Activated CD4-positive, alpha-beta T cell treated with anti-CD3 and anti-CD28 coated beads for 24 hours (primary cell): ENCODE data around the gene KIAA0753.

Experiments used
- DNase-seq, 2 donors: peaks; one replicate each; pipeline ENCODE4 v3.0.0-alpha.2; 2020; ENCODE audit warnings: low read depth in 2 of 2

Gene KIAA0753

DNA sequence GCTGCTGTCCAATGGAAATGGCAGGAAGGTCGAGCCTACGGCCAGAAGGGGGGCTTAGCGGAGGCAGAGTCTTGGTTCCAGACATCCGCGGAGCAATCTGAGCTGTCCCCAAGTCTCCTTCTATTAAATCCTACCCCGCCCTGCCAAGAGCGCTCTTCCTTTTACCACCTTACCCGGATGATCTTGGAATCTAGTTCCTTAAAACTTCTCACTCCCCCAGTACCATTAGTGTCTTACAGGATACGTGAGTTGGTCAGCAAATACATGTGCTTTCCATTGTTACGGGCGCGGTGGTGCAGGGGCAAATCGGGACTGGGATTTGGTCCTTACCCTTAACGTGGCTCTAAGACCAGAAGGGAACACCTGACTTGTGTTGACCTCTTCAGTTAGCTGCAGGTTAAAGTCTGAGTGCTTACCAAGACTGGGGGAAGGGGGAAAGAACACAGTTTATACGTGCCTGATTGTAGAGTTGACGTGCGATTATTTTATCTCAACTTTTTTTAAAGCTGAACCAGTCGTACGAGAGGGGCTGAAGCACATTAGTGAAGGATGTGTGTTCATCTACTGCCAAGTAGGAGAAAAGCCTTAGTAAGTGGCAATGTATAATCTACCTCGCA is 844 bp upstream of the KIAA0753 start:
- DNase-seq = no peak

DNA sequence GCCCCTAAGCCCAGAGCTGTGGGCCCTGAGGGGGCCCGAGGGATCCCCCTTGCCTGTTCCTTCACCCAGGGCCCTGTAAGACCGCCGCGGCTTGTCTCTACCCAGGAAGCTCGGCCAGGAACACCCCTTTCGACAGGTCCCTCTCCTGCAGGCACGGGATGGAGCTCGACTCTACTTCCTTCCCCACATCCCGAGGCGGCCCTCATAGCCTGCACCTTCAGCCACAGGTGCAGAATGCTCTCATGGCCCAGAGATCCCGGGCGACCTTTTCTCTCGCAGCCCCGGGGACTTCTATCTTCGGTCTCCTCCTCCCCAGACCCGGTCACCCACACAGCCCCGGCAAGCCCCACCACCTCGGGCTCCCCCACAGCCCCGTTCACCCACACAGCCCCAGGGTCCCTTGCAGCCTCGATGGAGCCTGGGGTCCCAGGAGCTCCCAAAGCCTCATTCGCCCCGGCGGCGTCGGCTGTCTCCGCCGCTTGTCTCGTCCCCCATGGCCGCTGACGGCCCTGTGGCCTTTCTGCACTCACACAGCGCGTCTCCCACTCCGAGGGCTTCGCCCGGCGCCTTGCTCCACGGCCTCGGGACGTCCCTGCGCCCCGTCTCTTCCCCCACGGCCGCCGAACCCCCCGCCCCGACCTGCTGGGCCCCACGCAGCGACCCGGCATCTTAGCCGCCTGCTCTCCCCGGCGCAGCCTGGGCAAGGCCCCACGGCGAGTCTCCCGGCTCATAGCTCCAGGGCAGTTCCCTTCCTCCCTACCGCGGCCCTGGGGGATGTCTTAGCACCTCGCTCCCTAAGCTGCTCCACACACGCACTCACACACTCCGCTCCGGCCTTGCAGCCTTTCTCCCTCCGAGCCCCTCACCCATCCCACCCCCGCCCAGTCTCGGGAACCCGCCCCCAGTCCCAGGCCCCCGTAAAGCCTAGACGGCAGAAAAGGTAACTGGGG is 650 bp downstream of the KIAA0753 start:
- DNase-seq = no peak

DNA sequence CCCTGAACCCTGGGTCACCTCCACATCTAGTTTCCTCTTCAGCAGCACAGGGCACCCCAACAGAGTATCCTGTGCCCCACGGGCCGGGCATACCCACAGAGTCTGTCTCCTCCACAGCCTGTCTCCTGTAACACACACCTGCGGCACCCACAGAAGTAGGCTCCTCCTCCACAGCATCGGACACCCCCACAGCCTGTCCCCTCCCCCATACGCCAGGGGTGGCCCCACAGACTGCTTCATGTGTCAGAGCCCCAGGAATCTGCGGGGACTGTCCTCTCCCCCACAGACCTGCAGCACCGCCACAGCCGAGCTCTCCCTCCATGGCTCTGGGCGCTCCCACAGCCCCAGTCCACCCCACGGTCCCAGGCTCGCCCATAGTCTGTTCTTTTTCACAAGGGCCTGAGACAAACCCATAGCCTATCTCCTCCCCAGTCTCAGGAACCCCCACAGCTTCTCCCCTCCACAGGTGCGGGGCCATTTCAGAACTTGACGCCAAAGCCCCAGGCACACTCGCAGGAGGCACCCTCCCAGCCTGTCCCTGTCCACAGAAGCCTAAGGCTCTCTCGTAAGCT is 1.4 kb downstream of the KIAA0753 start:
- no peak for DNase-seq

DNA sequence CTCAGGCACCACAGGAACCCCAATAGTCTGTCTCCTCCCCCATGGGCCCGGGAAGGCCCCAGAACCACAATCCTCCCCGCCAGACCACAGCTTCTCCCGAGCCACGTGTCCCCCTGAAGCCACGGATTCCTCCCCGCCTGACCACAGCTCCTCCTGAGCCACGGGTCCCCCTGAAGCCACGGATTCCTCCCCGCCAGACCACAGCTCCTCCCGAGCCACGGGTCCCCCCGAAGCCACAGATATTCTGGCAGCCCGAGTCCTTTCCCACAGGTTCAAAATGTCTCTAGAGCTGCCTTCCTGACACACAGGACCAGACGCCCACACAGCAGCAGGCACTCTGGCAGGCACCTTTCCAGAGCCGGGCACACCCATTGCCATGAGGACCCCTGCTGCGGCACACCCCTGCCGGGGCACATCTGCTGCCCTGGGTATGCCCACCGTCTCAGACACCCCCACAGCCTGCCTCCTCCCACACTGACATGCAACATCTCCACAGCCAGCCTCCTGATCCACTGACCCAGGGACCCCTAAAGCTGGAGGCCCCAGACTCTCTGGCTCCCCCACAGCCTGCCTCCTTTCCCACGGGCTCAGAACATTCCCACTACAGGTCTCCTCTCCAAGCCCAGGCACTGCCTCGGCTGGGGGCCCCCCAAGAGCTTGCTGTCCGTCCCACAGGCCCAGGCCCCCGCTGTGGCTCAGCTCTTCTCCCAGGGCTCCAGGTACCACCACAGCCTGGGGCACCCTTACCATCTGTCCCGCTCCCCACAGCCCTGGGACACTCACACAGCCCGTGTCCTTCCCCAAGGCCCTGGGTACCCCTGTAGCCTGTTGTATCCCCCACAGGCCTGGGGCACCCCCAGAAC is 2.2 kb downstream of the KIAA0753 start:
- no peak for DNase-seq

DNA sequence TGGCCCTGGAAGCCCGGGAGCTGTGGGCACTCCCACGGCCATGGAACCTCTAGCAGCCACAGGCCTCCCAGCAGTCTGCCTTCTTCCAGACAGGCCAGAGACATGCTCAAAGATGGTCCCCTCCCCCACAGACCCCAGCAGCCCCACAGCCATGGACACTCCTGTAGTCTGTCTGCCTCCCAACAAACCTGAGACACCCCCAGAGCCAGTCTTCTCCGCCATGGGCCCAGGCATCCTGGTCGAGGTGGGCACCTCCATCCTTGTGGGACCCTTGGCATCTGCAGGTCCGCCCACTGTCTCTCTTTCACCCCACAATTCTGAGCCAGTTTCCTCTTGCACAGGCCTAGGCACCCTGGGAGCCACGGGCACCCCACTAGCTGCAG is 3.1 kb downstream of the KIAA0753 start:
- no peak for DNase-seq

DNA sequence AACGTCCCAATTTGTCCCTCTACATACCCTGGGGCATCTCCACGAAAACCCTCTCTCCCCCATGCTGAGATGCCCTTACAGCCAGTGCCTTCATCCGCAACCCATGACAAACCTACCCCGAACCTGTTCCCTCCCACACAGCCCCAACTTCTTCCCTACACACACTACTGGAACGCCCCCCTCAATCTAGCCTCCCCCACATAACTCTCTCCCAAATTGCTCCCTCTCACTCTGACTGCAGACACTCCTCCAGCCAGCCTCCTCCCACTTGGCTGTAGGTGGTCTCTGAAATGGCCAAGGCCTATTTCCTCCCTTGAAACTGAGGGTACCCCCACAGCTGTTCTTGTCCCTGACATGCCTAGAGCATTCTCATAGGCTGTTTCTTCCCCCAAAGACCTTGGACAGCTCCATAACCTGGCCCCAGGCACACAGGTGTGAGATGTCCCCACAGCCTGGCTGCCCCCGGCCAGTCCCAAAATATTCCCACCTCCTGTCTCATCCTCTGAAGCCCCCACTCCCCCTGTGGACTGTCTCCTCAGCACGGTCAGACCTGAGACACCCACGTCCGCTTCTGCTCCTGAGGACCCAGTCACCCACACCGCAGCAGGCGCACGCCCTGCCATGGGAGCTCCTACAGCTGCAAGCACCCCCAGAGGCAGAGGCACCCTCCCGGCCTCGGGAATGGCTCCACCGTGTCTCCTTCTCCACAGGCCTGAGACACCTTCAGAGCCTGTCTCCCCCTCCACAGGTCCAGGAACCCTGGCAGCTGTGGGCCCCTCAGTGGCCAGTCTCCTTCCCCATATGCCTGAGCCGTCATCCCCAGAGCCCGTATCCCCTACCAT is 3.7 kb downstream of the KIAA0753 start:
- DNase-seq = no peak

DNA sequence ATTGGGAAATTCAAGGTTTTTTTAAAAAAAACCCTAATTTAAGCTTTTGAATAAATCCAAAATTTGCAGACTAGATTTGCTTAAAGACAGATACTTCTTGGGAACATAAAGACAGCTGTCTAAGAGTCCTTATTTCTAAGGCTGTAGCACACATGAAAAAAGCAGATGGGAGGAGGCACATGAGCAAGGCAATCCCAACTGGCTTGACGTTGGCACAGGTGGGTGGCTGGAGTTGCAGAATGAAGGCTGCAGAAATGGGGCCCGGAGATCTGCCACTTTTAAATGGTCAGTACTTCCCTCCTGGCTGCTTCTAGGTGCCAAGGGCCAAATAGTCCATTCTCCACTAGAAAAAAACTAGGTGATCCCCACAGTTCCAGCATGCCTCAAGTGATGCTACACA is 4.4 kb downstream of the KIAA0753 start:
- no peak for DNase-seq

DNA sequence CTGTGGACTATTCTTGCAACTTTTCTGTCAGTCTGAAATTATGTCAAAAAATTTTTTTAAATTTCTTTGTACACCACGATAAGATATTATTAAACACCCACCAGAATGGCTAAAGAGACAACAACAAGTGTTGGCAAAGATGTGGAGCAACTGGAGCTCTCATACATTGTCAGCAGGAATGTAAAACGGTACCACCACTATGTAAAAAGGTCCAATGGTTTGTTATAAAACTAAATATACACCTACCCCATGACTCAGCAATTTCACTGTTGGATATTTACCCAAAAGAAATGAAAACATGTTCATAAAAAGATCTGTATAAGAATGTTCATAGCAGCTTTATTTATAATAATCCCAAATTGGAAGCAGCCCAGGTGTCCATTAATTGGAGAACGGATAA is 7.2 kb downstream of the KIAA0753 start:
- DNase-seq = no peak

DNA sequence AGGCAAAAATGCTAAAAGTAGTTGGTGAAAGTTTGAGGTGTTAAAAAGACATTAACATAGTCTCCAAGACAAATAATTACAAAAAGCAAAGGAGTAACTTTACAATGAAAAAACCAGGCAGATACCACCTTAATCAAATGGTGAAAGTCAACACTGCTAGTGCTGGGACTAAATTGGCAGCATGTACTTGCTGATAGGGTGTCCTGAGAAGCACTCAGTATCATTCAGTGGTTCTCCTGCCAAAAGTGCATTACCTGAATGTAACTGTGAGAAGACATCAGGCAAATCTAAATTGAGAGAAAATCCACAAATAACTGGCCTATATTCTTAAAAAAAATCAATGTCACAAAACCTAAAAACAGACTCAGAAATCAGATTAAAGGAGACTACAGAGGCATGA is 8.0 kb downstream of the KIAA0753 start:
- DNase-seq = no peak

DNA sequence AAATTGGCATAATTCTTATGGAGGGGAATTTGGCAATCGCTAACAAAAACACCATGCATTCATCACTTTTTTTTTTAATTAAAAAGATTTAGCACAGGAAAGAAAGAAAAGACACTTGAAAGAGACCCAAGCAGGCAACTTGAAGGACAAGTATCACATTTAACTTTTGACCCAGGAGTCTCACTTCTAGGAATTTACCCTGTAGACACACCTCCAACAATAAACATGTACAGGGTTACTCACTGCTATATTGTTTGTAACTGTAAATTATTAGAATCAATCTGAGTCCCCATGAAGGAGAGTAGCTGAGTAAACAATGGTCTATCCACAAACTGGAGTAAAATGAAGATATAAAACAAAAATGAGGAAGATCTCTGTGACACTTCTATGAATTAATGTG is 10.1 kb downstream of the KIAA0753 start:
- DNase-seq = no peak

DNA sequence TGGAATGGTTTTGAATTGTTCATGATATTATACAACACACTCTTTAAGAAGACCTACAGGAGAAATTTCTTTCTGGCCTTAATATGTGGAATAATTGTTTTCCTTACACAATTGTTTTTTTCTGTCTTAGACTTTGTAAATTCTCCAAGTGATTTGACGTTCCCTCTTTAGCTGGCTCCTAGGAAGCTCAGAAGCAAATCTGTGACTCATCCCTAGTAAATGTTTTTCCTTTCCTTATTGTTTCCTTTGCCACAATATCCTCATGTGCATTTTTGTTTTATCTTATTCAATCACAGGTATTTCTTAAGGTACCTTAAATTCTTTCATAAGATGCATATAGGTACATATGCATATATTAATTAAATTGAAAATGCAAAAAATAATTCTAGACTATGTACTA is 13.5 kb downstream of the KIAA0753 start:
- no peak for DNase-seq

DNA sequence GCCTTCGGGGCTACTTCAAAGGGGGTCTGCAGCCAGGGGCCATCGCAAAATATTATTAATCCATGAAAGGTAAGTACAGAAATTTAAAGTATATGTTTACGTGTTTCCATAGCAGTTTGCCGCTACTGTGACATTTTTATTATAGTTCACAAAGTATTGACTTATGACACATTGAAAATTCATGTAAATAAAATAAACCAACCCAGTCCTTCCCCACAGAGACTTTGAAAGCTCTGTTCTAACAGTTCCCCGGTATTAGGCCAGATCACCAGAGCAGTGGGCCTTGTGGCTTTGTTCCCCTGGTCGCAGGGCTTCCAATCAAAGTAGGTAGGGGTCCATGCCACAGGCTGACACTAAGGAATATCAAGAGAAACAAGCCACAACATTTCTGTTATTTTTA is 13.9 kb downstream of the KIAA0753 start:
- no peak for DNase-seq

DNA sequence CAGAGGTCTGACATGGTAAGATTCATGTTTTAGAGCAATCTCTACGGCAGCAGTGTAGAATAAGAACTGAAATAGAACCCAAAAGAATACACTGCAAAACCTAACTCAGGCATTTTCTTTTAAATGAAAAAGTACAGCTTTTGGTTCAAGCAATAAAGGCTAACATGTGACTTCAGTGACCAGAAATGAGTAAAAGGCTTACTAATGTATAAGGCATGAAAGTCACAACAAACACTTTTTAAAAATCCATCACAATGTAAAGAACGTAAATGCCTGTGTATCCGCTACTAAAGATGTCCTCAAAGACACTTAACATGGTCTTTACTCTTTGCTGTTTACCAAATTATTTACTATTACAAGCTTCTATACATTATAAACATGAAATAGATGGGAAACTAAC is 16.6 kb downstream of the KIAA0753 start:
- DNase-seq = no peak

DNA sequence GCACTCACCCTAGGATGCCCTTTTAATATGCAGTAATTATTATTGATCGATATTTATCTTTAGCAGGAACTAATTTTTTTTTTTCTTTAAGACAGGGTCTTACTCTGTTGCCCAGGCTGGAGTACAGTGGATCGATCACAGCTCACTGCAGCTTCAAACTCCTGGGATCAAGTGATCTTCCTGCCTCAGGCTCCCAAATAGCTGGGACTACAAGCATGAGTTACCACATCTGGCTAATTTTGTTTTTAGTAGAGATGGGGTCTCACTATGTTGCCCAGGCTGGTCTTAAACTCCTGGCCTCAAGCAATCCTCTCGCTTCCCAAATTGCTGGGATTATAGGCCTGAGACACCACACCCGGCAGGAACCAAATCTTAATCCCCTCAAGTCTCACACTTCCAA is 29.3 kb downstream of the KIAA0753 start:
- DNase-seq = no peak

DNA sequence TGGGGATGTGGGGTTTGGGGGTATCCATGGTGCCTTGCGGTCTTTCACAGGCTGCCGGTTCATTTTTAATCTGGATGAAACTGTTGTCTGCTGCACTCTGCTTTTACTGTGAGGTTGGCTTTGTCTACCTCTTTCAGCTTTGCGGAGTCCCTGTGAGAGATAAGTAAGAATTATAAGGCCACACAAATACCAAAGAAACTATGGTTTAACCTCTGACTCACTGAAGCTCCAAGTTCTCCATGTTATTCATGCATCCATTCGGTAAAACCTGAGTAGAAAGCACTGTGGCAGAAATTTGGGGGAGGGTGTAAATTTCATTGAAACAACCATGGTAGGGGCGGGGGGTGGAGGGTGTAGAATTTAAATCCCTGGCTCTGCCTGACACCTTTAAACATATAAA is 30.5 kb downstream of the KIAA0753 start:
- DNase-seq = no peak

DNA sequence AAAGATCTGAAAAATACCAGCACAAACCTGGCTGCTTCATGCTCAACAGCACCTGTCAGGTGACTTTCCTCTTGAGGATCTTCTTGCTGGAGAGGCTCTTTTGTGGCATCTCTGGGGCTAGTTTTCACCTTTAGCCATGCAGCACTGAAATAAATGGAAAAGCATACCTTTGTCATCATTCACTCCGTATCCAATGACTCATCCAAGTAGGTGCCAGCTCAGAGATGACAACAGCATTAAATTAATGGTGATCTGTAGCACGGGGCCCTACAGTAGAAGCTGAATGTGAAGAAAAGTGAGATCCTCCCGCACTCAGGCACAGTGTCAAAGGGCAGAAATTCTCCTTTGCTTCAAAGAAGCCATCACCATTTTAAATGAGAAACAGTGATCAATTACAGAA is 32.2 kb downstream of the KIAA0753 start:
- no peak for DNase-seq

DNA sequence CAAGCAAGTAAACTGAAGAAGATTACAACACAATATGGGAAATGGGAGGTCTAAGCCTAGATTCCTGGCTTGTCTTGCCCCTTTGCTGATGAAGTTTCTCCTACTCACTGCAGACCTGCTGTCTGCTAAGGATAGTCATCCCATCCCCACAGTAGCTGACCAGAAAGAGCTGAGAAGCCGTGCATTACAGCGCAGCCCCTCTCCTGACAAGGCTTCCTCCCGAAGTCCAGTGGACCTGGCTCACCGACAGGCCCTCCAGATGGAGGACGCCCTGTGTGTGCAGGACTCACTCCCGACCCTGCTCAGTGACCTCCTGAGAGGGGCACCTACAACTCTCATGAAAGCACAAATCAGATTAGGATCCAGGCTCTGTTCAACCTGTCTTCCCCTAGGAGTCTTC is 35.4 kb downstream of the KIAA0753 start:
- DNase-seq = no peak

DNA sequence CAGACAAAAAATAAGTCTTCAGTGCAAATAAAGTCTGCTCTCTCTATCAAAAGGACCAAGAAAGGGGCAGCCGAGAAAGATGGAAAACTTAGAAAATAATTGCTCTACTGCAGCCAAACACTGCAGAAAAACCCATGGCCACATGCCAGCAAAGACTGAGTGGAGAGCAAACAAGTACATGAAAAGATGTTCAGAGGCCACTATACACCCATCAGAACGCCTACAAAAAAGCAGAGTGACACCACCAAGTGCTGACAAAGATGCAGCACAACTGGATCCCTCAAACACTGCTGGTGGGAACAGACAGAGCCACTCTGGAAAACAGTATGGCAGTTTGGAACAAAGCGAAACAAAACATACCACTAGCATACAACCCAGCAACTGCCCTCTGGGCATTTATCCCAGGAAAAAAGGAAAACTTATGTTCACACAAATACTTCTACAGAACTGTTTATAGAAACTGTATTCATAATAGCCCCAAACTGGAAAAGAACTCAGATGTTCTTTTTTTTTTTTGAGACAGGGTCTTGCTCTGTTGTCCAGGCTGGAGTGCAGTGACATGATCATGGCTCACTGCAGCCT is 36.7 kb downstream of the KIAA0753 start:
- no peak for DNase-seq

DNA sequence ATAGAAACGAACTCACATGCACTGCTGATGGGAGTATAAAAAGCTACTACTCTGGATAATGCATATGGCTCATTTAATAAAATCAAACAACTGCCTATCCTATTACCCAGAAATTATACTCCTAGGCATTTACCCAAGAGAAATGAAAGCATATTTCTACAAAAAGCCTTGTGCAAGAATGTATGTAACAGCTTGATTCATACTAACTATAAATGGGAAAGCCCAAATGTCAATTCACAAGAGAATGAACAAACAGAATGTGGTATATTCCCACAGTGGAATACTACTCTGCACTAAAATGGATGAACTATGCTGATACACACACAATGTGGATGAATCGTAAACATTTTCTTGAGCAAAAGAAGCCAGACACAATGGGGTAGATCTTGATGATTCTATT is 38.4 kb downstream of the KIAA0753 start:
- no peak for DNase-seq

DNA sequence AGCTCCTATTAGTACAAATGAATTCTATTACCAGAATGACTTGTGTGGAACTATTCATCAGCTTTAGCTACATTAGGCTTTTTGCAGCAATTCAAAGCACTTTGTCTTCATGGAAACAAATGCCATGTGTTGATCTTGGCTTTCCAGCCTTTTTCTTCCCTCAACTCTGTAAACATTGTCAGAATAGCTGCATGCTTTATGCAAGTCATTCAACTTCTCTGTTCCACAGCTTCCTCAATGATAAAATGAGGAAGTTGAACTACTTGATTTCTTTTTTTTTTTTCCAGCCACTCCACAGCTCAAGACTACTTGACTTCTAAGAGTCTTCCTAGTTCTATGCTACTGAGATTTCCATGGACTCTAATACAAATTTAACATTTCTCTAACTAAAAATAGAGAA is 41.1 kb downstream of the KIAA0753 start:
- no peak for DNase-seq

DNA sequence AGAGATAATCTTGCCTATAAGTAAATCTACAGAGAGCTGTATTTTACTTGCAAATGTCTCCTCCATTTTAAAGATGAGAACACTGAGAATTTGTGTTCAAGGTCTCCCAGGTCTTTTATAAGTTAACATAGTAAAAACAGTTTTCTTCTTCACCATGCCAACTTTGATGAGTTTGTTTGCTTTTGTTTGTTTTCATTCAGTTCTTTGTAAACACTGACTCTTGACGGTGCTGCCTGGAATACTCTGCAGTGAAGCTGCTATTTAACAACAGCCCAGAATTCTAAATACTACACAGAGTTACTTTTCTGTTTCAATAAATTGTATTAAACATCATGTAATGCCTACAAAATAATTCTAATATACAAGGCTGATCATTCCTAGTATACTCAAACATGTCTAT is 42.8 kb downstream of the KIAA0753 start:
- no peak for DNase-seq
